GM23338 (cell line): Measurements from ENCODE around the gene RGMB.

Experiments
- CREB1 ChIP-seq: fragments of 250-450 bp; sonication (Bioruptor Pico); IDR thresholded peaks from 2 replicates; pipeline ENCODE4 v1.5.0; 2020; ENCODE audit warnings: low read depth, mild to moderate bottlenecking, moderate library complexity
- CTCF ChIP-seq, 2 experiments: fragments of 200-600 bp in 1 of 2; sonication (generic) in 1 of 2; conservative IDR thresholded peaks; 2 replicates each; pipeline versions ENCODE4 v1.5.1 to v1.6.1; 2016 to 2017; ENCODE audit warnings: antibody characterized with exemption in 2 of 2, low read depth in 2 of 2, mild to moderate bottlenecking in 2 of 2, moderate library complexity in 1 of 2
- EZH2 ChIP-seq: fragments of 200-600 bp; sonication (generic); IDR thresholded peaks from one replicate; pipeline ENCODE4 v1.8.0; 2017; ENCODE audit warnings: antibody characterized with exemption, mild to moderate bottlenecking, low read depth; ENCODE audit not compliant: unreplicated experiment
- POLR2AphosphoS5 ChIP-seq: IDR thresholded peaks from 2 replicates; pipeline ENCODE4 v1.6.1; 2016; ENCODE audit warnings: antibody characterized with exemption, low read depth
- REST ChIP-seq: IDR thresholded peaks from one replicate; pipeline ENCODE4 v1.6.1; 2018; ENCODE audit warnings: antibody characterized with exemption; ENCODE audit not compliant: unreplicated experiment
- STAT1 ChIP-seq: IDR thresholded peaks from one replicate; pipeline ENCODE4 v1.6.1; 2016; ENCODE audit warnings: antibody characterized with exemption; ENCODE audit not compliant: unreplicated experiment
- ZNF114 ChIP-seq: fragments of 250-450 bp; sonication (Bioruptor Pico); IDR thresholded peaks from 2 replicates; pipeline ENCODE4 v1.5.0; 2020; ENCODE audit warnings: mild to moderate bottlenecking, moderate library complexity

- TF ChIP-seq CTCF (conservative IDR thresholded peaks at IDR 0.05; ENCODE audit: low read depth in 2 of 2) = no peak
- no peak for TF ChIP-seq ZNF114 (CRISPR knock-in tag)
- no peak for TF ChIP-seq REST
- TF ChIP-seq CREB1 (CRISPR knock-in tag) = no peak
- no peak for TF ChIP-seq POLR2AphosphoS5
- TF ChIP-seq EZH2 = no peak
- TF ChIP-seq STAT1 = no peak
These were observed 9.7 kb downstream of the RGMB start for GRCh38 chr5:98783051-98783649.
